Vagina (tissue), 2 donors: ENCODE measurements around the gene ZNF816.

Experiments used
- POLR2A ChIP-seq, 2 donors: fragments of 450-650 bp; IDR thresholded peaks; one replicate each; pipeline ENCODE4 v1.6.1; 2017; ENCODE audit warnings: antibody characterized with exemption in 2 of 2, mild to moderate bottlenecking in 2 of 2, moderate library complexity in 2 of 2
- POLR2AphosphoS5 ChIP-seq, 2 donors: sonication (generic); formaldehyde crosslinking; IDR thresholded peaks; one replicate each; pipeline ENCODE4 v1.9.0; 2017; ENCODE audit warnings: antibody characterized with exemption in 2 of 2, mild to moderate bottlenecking in 2 of 2, low read depth in 1 of 2; ENCODE audit not compliant: insufficient read depth in 1 of 2
- TF ChIP-seq, protein P1 (sequence below), 3 experiments: fragments of 450-650 bp in 2 of 3; fragments of 200-600 bp in 1 of 3; sonication (generic) in 1 of 3; IDR thresholded peaks; one replicate each; pipeline ENCODE4 v1.5.1; 2017 to 2019; ENCODE audit warnings: antibody characterized with exemption in 3 of 3, mild to moderate bottlenecking in 2 of 3, moderate library complexity in 2 of 3

- TF ChIP-seq POLR2AphosphoS5 (IDR thresholded peaks at IDR 0.05; ENCODE audit: insufficient read depth in 1 of 2, low read depth in 1 of 2) (no peak), POLR2A (IDR thresholded peaks at IDR 0.05) (no peak)
- TF ChIP-seq, protein P1, sequence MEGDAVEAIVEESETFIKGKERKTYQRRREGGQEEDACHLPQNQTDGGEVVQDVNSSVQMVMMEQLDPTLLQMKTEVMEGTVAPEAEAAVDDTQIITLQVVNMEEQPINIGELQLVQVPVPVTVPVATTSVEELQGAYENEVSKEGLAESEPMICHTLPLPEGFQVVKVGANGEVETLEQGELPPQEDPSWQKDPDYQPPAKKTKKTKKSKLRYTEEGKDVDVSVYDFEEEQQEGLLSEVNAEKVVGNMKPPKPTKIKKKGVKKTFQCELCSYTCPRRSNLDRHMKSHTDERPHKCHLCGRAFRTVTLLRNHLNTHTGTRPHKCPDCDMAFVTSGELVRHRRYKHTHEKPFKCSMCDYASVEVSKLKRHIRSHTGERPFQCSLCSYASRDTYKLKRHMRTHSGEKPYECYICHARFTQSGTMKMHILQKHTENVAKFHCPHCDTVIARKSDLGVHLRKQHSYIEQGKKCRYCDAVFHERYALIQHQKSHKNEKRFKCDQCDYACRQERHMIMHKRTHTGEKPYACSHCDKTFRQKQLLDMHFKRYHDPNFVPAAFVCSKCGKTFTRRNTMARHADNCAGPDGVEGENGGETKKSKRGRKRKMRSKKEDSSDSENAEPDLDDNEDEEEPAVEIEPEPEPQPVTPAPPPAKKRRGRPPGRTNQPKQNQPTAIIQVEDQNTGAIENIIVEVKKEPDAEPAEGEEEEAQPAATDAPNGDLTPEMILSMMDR (IDR thresholded peaks at IDR 0.05) = no peak
Observed at GRCh38 chr19:52946322-52947310, 16.1 kb downstream of the ZNF816 start.
